ENCODE measurements around the gene SPAG16.

- no peak for TF ChIP-seq ZNF174 (tag by site-specific recombination; IDR thresholded peaks at IDR 0.05)
- TF ChIP-seq CTCF (tag by site-specific recombination; IDR thresholded peaks at IDR 0.05) = no peak
- TF ChIP-seq ZNF202 (tag by site-specific recombination; IDR thresholded peaks at IDR 0.05; ENCODE audit: borderline replicate concordance) = no peak
- no peak for TF ChIP-seq ZNF274 (IDR thresholded peaks at IDR 0.05; ENCODE audit: low read length)
- no peak for TF ChIP-seq ZNF274 (tag by site-specific recombination; IDR thresholded peaks at IDR 0.05; ENCODE audit: borderline replicate concordance)
- no peak for TF ChIP-seq TCF7L2 (IDR thresholded peaks at IDR 0.05; ENCODE audit: borderline replicate concordance, low read depth, low read length)
- TF ChIP-seq ZNF184 (tag by site-specific recombination; IDR thresholded peaks at IDR 0.05) = no peak
- TF ChIP-seq ZNF768 (tag by site-specific recombination; IDR thresholded peaks at IDR 0.05) = no peak
- TF ChIP-seq ZBTB10 (tag by site-specific recombination; IDR thresholded peaks at IDR 0.05) = no peak
- TF ChIP-seq ZBTB48 (tag by site-specific recombination; IDR thresholded peaks at IDR 0.05) = no peak
Measured at GRCh38 chr2:213500881-213501280, 216.6 kb downstream of the SPAG16 start.
